HEK293 (cell line): Measurements from ENCODE around the gene ZNF574.

Source experiments
- CTCF ChIA-PET: fragments of 350-600 bp; formaldehyde crosslinking; extraction: SDS; loops from one replicate; lab custom pipeline; 2021; ENCODE audit warnings: antibody characterized with exemption; lab: Yijun Ruan, JAX
- POLR2A ChIA-PET: fragments of 300-600 bp; formaldehyde crosslinking; extraction: SDS; loops from one replicate; lab custom pipeline; 2020; ENCODE audit warnings: antibody characterized with exemption, inconsistent platforms; lab: Yijun Ruan, JAX
- H3K27ac ChIP-seq: fragments of 200-500 bp; sonication (Bioruptor generic); 2 replicates; pipeline ENCODE4 v1.5.1; 2014; ENCODE audit warnings: low read depth, low read length, control low read depth, inconsistent platforms; ENCODE audit errors: extremely low read depth
- H3K36me3 ChIP-seq, 2 experiments: fragments of 200-500 bp in 1 of 2; sonication (Bioruptor generic) in 1 of 2; 1 replicate in 1 of 2; 2 replicates in 1 of 2; pipeline ENCODE4 v1.5.1; 2014 to 2017; ENCODE audit warnings: inconsistent platforms in 2 of 2, low read length in 2 of 2; ENCODE audit not compliant: control insufficient read depth in 2 of 2, insufficient read depth in 1 of 2
- H3K4me1 ChIP-seq: fragments of 200-500 bp; sonication (Bioruptor generic); 2 replicates; pipeline ENCODE4 v1.5.1; 2014; ENCODE audit warnings: mild to moderate bottlenecking, low read length, inconsistent platforms; ENCODE audit not compliant: control insufficient read depth, insufficient read depth
- H3K4me3 ChIP-seq: 2 replicates; pipeline ENCODE4 v1.5.1; 2011; ENCODE audit warnings: low read depth, mild to moderate bottlenecking, control low read depth, low read length, moderate library complexity
- H3K9me3 ChIP-seq: fragments of 200-500 bp; sonication (Bioruptor generic); 2 replicates; pipeline ENCODE4 v1.5.1; 2014; ENCODE audit warnings: low read depth, low read length, inconsistent platforms; ENCODE audit not compliant: control insufficient read depth, insufficient read depth
- GFI1B ChIP-seq: fragments of 450-650 bp; formaldehyde crosslinking; IDR thresholded peaks from 2 replicates; pipeline ENCODE4 v1.5.1; 2016; ENCODE audit warnings: missing biosample characterization, missing genetic modification characterization
- GLIS1 ChIP-seq: fragments of 450-650 bp; formaldehyde crosslinking; IDR thresholded peaks from 2 replicates; pipeline ENCODE4 v1.5.1; 2016; ENCODE audit warnings: missing biosample characterization, missing genetic modification characterization
- KLF8 ChIP-seq: fragments of 450-650 bp; formaldehyde crosslinking; IDR thresholded peaks from 2 replicates; pipeline ENCODE4 v1.5.1; 2016; ENCODE audit warnings: missing biosample characterization, missing genetic modification characterization
- SCRT2 ChIP-seq: fragments of 450-650 bp; formaldehyde crosslinking; IDR thresholded peaks from 2 replicates; pipeline ENCODE4 v1.5.1; 2016; ENCODE audit warnings: missing biosample characterization, missing genetic modification characterization
- ZBTB17 ChIP-seq: fragments of 450-650 bp; formaldehyde crosslinking; IDR thresholded peaks from 2 replicates; pipeline ENCODE4 v1.5.1; 2016; ENCODE audit warnings: missing biosample characterization, missing genetic modification characterization
- ZNF114 ChIP-seq: fragments of 450-650 bp; formaldehyde crosslinking; IDR thresholded peaks from 2 replicates; pipeline ENCODE4 v1.5.0; 2017; ENCODE audit warnings: missing biosample characterization, missing genetic modification characterization
- ZNF155 ChIP-seq: fragments of 450-650 bp; formaldehyde crosslinking; IDR thresholded peaks from 2 replicates; pipeline ENCODE4 v1.5.1; 2016; ENCODE audit warnings: missing biosample characterization, missing genetic modification characterization
- ZNF239 ChIP-seq: fragments of 450-650 bp; formaldehyde crosslinking; IDR thresholded peaks from 2 replicates; pipeline ENCODE4 v1.5.1; 2016; ENCODE audit warnings: missing biosample characterization, missing genetic modification characterization
- ZNF292 ChIP-seq: fragments of 450-650 bp; formaldehyde crosslinking; IDR thresholded peaks from 2 replicates; pipeline ENCODE4 v1.5.1; 2016; ENCODE audit warnings: low read depth, missing biosample characterization, missing genetic modification characterization, borderline replicate concordance
- ZNF354C ChIP-seq: fragments of 450-650 bp; formaldehyde crosslinking; IDR thresholded peaks from 2 replicates; pipeline ENCODE4 v1.5.1; 2016; ENCODE audit warnings: missing biosample characterization, missing genetic modification characterization, low read depth, borderline replicate concordance
- ZNF37A ChIP-seq: fragments of 450-650 bp; IDR thresholded peaks from 2 replicates; pipeline ENCODE4 v1.5.1; 2018; ENCODE audit warnings: missing biosample characterization, missing genetic modification characterization
- ZNF571 ChIP-seq: fragments of 450-650 bp; formaldehyde crosslinking; IDR thresholded peaks from 2 replicates; pipeline ENCODE4 v1.5.0; 2017; ENCODE audit warnings: missing biosample characterization, missing genetic modification characterization
- TF ChIP-seq, protein P1 (sequence below): fragments of 450-650 bp; formaldehyde crosslinking; conservative IDR thresholded peaks from 2 replicates; pipeline ENCODE4 v1.5.1; 2016; ENCODE audit warnings: low read depth, missing biosample characterization, missing genetic modification characterization
- TF ChIP-seq, protein P2 (sequence below): fragments of 450-650 bp; formaldehyde crosslinking; IDR thresholded peaks from 2 replicates; pipeline ENCODE4 v1.5.1; 2016; ENCODE audit warnings: missing biosample characterization, missing genetic modification characterization, borderline replicate concordance
- TF ChIP-seq, protein P3 (sequence below): fragments of 450-650 bp; formaldehyde crosslinking; conservative IDR thresholded peaks from 2 replicates; pipeline ENCODE4 v1.5.1; 2016; ENCODE audit warnings: low read depth, missing biosample characterization, missing genetic modification characterization

ZNF574 gene

DNA sequence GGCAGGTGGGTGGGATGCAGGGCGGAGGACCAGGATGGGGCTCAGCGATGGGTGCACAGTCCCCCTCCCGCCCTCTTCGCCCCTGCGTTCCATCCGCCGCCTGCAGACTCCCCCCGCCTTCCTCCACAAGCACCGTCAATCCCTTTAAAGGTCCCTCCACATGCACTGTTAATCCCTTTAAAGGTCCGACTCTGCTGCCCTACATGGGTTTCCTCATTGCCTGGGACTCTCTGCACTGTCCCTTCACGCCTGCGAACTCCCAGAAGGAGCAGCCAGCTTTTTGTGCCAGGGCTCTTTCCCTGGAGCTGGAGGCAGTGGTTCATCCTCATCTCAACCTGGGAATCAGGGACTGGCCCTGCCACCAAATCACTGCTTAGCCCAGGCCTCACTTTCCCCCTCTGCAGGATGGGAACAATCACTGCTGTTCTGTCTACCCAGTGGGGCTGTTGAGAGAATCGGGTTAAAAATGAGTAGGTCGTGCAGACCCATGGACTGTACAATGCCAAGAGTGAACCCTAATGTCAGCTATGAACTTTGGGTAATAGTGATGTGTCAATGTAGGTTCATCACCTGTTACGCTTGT, 20.4 kb downstream of the ZNF574 start:
- no peaks in the 10 kb centered on the region; a peak in 1 of 3 replicates for H3K36me3 ChIP-seq
- TF ChIP-seq ZBTB17 (no peak), KLF8 (tag by site-specific recombination) (no peak), ZNF155 (tag by site-specific recombination) (no peak), ZNF292 (no peak), ZNF114 (tag by site-specific recombination) (no peak), GFI1B (tag by site-specific recombination) (0 out of 2 replicates have a peak, but pooled peaks have one; percentile 26), ZNF37A (tag by site-specific recombination) (no peak), ZNF354C (tag by site-specific recombination) (no peak), GLIS1 (tag by site-specific recombination) (no peak), SCRT2 (tag by site-specific recombination) (peak; percentile 40; the same call in 1 of the 2 replicates), ZNF239 (tag by site-specific recombination) (no peak), ZNF571 (tag by site-specific recombination) (no peak)
- TF ChIP-seq, protein P1, sequence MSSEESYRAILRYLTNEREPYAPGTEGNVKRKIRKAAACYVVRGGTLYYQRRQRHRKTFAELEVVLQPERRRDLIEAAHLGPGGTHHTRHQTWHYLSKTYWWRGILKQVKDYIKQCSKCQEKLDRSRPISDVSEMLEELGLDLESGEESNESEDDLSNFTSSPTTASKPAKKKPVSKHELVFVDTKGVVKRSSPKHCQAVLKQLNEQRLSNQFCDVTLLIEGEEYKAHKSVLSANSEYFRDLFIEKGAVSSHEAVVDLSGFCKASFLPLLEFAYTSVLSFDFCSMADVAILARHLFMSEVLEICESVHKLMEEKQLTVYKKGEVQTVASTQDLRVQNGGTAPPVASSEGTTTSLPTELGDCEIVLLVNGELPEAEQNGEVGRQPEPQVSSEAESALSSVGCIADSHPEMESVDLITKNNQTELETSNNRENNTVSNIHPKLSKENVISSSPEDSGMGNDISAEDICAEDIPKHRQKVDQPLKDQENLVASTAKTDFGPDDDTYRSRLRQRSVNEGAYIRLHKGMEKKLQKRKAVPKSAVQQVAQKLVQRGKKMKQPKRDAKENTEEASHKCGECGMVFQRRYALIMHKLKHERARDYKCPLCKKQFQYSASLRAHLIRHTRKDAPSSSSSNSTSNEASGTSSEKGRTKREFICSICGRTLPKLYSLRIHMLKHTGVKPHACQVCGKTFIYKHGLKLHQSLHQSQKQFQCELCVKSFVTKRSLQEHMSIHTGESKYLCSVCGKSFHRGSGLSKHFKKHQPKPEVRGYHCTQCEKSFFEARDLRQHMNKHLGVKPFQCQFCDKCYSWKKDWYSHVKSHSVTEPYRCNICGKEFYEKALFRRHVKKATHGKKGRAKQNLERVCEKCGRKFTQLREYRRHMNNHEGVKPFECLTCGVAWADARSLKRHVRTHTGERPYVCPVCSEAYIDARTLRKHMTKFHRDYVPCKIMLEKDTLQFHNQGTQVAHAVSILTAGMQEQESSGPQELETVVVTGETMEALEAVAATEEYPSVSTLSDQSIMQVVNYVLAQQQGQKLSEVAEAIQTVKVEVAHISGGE (tag by site-specific recombination): no peak
- TF ChIP-seq, protein P2, sequence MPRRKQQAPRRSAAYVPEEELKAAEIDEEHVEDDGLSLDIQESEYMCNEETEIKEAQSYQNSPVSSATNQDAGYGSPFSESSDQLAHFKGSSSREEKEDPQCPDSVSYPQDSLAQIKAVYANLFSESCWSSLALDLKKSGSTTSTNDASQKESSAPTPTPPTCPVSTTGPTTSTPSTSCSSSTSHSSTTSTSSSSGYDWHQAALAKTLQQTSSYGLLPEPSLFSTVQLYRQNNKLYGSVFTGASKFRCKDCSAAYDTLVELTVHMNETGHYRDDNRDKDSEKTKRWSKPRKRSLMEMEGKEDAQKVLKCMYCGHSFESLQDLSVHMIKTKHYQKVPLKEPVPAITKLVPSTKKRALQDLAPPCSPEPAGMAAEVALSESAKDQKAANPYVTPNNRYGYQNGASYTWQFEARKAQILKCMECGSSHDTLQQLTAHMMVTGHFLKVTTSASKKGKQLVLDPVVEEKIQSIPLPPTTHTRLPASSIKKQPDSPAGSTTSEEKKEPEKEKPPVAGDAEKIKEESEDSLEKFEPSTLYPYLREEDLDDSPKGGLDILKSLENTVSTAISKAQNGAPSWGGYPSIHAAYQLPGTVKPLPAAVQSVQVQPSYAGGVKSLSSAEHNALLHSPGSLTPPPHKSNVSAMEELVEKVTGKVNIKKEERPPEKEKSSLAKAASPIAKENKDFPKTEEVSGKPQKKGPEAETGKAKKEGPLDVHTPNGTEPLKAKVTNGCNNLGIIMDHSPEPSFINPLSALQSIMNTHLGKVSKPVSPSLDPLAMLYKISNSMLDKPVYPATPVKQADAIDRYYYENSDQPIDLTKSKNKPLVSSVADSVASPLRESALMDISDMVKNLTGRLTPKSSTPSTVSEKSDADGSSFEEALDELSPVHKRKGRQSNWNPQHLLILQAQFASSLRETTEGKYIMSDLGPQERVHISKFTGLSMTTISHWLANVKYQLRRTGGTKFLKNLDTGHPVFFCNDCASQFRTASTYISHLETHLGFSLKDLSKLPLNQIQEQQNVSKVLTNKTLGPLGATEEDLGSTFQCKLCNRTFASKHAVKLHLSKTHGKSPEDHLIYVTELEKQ: no peak
- TF ChIP-seq, protein P3, sequence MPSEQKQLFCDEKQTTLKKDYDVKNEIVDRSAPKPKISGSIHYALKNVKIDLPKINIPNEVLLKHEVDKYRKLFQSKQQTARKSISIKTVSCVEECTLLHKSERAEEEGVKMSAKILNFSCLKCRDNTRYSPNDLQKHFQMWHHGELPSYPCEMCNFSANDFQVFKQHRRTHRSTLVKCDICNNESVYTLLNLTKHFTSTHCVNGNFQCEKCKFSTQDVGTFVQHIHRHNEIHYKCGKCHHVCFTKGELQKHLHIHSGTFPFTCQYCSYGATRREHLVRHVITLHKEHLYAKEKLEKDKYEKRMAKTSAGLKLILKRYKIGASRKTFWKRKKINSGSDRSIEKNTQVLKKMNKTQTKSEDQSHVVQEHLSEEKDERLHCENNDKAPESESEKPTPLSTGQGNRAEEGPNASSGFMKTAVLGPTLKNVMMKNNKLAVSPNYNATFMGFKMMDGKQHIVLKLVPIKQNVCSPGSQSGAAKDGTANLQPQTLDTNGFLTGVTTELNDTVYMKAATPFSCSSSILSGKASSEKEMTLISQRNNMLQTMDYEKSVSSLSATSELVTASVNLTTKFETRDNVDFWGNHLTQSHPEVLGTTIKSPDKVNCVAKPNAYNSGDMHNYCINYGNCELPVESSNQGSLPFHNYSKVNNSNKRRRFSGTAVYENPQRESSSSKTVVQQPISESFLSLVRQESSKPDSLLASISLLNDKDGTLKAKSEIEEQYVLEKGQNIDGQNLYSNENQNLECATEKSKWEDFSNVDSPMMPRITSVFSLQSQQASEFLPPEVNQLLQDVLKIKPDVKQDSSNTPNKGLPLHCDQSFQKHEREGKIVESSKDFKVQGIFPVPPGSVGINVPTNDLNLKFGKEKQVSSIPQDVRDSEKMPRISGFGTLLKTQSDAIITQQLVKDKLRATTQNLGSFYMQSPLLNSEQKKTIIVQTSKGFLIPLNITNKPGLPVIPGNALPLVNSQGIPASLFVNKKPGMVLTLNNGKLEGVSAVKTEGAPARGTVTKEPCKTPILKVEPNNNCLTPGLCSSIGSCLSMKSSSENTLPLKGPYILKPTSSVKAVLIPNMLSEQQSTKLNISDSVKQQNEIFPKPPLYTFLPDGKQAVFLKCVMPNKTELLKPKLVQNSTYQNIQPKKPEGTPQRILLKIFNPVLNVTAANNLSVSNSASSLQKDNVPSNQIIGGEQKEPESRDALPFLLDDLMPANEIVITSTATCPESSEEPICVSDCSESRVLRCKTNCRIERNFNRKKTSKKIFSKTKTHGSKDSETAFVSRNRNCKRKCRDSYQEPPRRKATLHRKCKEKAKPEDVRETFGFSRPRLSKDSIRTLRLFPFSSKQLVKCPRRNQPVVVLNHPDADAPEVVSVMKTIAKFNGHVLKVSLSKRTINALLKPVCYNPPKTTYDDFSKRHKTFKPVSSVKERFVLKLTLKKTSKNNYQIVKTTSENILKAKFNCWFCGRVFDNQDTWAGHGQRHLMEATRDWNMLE: no peak
- TF ChIP-seq, all 188 proteins: peak for 2
- ChIA-PET POLR2A (interaction anchor here (1.0 kb wide), 2 partner anchors 11 to 20 kb away, joined by 3 to 5 read pairs; partner anchors contain the start of gene ZNF574), CTCF (interaction anchor here (0.5 to 4.7 kb wide), 8 partner anchors 9 to 342 kb away, joined by 3 to 39 read pairs (median 4); no protein-coding TSS in a partner anchor)
- no peak overlapping the region for H3K4me3 ChIP-seq
- no peaks in the 10 kb centered on the region for H3K9me3 ChIP-seq
- H3K27ac ChIP-seq: no peak overlapping the region
- H3K4me1 ChIP-seq: no peaks in the 10 kb centered on the region
